ENCODE data around the gene ZNF365. TPM values are rescaled to one million over a fixed set of nuclear protein-coding genes. Genes with fewer than 3 reads are reported as not detected.
A peak's percentile ranks its signal among the peaks of the same experiment; 100 is the strongest.

ZNF365 gene
- total RNA-seq, 1 experiment from 2014 or later: 1.8 TPM

GRCh38 chr10:62451611-62451975, 77.4 kb downstream of the ZNF365 start:
- H3K9ac ChIP-seq (ENCODE audit: low read length): no peak overlapping the region
- BruUV-seq (replicated peaks): no TSS peak
- H3K4me1 ChIP-seq (ENCODE audit: control insufficient read depth in 1 of 2, insufficient read depth in 2 of 2, low read length in 2 of 2): peaks cover 11 to 13% of the 10 kb centered on the region in 2 experiments
- H3K4me3 ChIP-seq (replicated peaks in 1 of 2; ENCODE audit: low read depth in 1 of 2, low read length in 2 of 2): no peak overlapping the region
- no peaks in the 10 kb centered on the region for H3K9me2 ChIP-seq (ENCODE audit: insufficient read depth)
- no peaks in the 10 kb centered on the region for H3K27me3 ChIP-seq (ENCODE audit: insufficient read depth, low read length)
- intact Hi-C loops (cut with micrococcal nuclease): no loop called here
- H3K4me2 ChIP-seq (ENCODE audit: low read length): no peak overlapping the region
- no peaks in the 10 kb centered on the region for H3K9me3 ChIP-seq (ENCODE audit: control insufficient read depth in 1 of 2, insufficient read depth in 1 of 2, low read depth in 1 of 2, low read length in 2 of 2)
- ATAC-seq: peak; percentile 48; the same call in 1 of the 2 replicates
- no peak overlapping the region for H2AFZ ChIP-seq (ENCODE audit: low read depth, low read length, poor library complexity, severe bottlenecking)
- TF ChIP-seq, protein P1, sequence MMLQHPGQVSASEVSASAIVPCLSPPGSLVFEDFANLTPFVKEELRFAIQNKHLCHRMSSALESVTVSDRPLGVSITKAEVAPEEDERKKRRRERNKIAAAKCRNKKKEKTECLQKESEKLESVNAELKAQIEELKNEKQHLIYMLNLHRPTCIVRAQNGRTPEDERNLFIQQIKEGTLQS (IDR thresholded peaks at IDR 0.05): no peak
- TF ChIP-seq CTCF (IDR thresholded peaks at IDR 0.05 in 2 of 3, conservative IDR thresholded peaks at IDR 0.05 in 1 of 3; ENCODE audit: borderline replicate concordance in 1 of 3, insufficient read depth in 1 of 3, low read depth in 2 of 3, low read length in 2 of 3) (no peak), EZH2phosphoT487 (IDR thresholded peaks at IDR 0.05; ENCODE audit: borderline replicate concordance) (no peak), EZH2 (IDR thresholded peaks at IDR 0.05) (no peak), POLR2AphosphoS5 (IDR thresholded peaks at IDR 0.05; ENCODE audit: low read depth, low read length) (no peak), FOSL1 (IDR thresholded peaks at IDR 0.05; ENCODE audit: low read depth) (no peak)
- no peaks in the 10 kb centered on the region for H3K36me3 ChIP-seq (ENCODE audit: control insufficient read depth in 1 of 2, insufficient read depth in 2 of 2, low read length in 2 of 2)
- no peak overlapping the region for H3K27ac ChIP-seq (ENCODE audit: low read depth, low read length)
- no peak for DNase-seq (ENCODE audit: low read depth, low spot score)
- ChIA-PET RAD21 (ENCODE audit: low non-redundant PET in 1 of 2, low total read pairs in 2 of 2, uncharacterized antibody in 2 of 2, unreplicated experiment in 2 of 2) (no interaction called here), POLR2A (no interaction called here), CTCF (no interaction called here)
- no peaks in the 10 kb centered on the region for H3K79me2 ChIP-seq (ENCODE audit: insufficient read depth, low read length)
- no peaks in the 10 kb centered on the region for H4K20me1 ChIP-seq (ENCODE audit: insufficient read depth)

Other genes starting within 250 kb of the ZNF365 start
- gene RTKN2, start 105.5 kb upstream of the ZNF365 start, total RNA-seq (2021; ENCODE audit: unreplicated experiment): 7.9 TPM

Data from HCT116 (cell line).